Measurements from ENCODE around the gene BAHCC1. TPM values are rescaled to one million over a fixed set of nuclear protein-coding genes. Genes with fewer than 3 reads are reported as not detected.

The BAHCC1 gene
- total and polyA plus RNA-seq, 2 donors (not counting 3 experiments of a cell fraction or from before 2014, with no cell fraction given): 4.7 to 11.6 TPM

GRCh38 chr17:81437191-81437651 is 42.0 kb downstream of the BAHCC1 start:
- H3K36me3 ChIP-seq (ENCODE audit: control insufficient read depth in 2 of 2, extremely low read depth in 1 of 2, insufficient read depth in 2 of 2, low read length in 2 of 2): no peaks in the 10 kb centered on the region
- FAIRE-seq (no peak), DNase-seq (ENCODE audit: low read depth, low spot score) (no peak)
- intact Hi-C loops (cut with micrococcal nuclease): no loop called here
- H3K9me1 ChIP-seq (replicated peaks; ENCODE audit: control insufficient read depth, extremely low read depth, insufficient read depth, low read length): no peaks in the 10 kb centered on the region
- H3K9me3 ChIP-seq (replicated peaks; ENCODE audit: control insufficient read depth, insufficient read depth, low read length): no peaks in the 10 kb centered on the region
- ChIA-PET CTCF (interaction anchor here (1.0 kb wide), 1 partner anchor 19 kb away, joined by 5 read pairs; no protein-coding TSS in a partner anchor), POLR2A (no interaction called here)
- H3K79me2 ChIP-seq (ENCODE audit: control insufficient read depth, insufficient read depth, low read length): no peaks in the 10 kb centered on the region
- no peak overlapping the region for H3K9ac ChIP-seq (replicated peaks; ENCODE audit: extremely low read depth, insufficient read depth, low read length)
- H3K27me3 ChIP-seq (ENCODE audit: control insufficient read depth in 2 of 2, insufficient read depth in 2 of 2, low read length in 2 of 2): no peaks in the 10 kb centered on the region
- no peaks in the 10 kb centered on the region for H3K4me1 ChIP-seq (ENCODE audit: control insufficient read depth, extremely low read depth, insufficient read depth, low read length)
- no peaks in the 10 kb centered on the region for H4K20me1 ChIP-seq (replicated peaks; ENCODE audit: control insufficient read depth, extremely low read depth, insufficient read depth, low read length)
- no peak overlapping the region for H3K27ac ChIP-seq (ENCODE audit: insufficient read depth, low read depth, low read length)
- BruUV-seq (replicated peaks): no TSS peak
- no peak overlapping the region for H3K4me3 ChIP-seq (replicated peaks in 1 of 3; ENCODE audit: insufficient read depth in 1 of 3, low read depth in 1 of 3, low read length in 3 of 3)
- dilution Hi-C loops (cut with MboI; ENCODE audit: extremely low pct_ligation_motif_present, low sequenced_read_pairs): no loop called here
- no peak overlapping the region for H3K4me2 ChIP-seq (ENCODE audit: insufficient read depth, low read length)
- no peak overlapping the region for H2AFZ ChIP-seq (ENCODE audit: low read depth, low read length)
- no peak for TF ChIP-seq GATA2 (IDR thresholded peaks at IDR 0.05; ENCODE audit: insufficient read depth, insufficient read length, low read depth, low read length)
- no peak for TF ChIP-seq JUN (IDR thresholded peaks at IDR 0.05; ENCODE audit: borderline replicate concordance, insufficient read depth, insufficient read length, low read depth)
- no peak for TF ChIP-seq EZH2 (IDR thresholded peaks at IDR 0.05; ENCODE audit: borderline replicate concordance, low read depth, low read length, severe bottlenecking)
- TF ChIP-seq POLR2A (IDR thresholded peaks at IDR 0.05; ENCODE audit: low read depth, low read length): no peak
- no peak for TF ChIP-seq MYC (IDR thresholded peaks at IDR 0.05; ENCODE audit: low read depth, low read length)
- TF ChIP-seq POLR2AphosphoS5 (IDR thresholded peaks at IDR 0.05; ENCODE audit: insufficient read depth, low read depth, low read length): no peak
- TF ChIP-seq, protein P1, sequence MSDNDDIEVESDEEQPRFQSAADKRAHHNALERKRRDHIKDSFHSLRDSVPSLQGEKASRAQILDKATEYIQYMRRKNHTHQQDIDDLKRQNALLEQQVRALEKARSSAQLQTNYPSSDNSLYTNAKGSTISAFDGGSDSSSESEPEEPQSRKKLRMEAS (IDR thresholded peaks at IDR 0.05; ENCODE audit: insufficient read depth, insufficient read length): no peak
- no peak for TF ChIP-seq CTCF (IDR thresholded peaks at IDR 0.05; ENCODE audit: extremely low read depth in 1 of 2, insufficient read depth in 1 of 2, low read depth in 1 of 2, low read length in 2 of 2)
- no peak for TF ChIP-seq FOS (IDR thresholded peaks at IDR 0.05; ENCODE audit: borderline replicate concordance, insufficient read depth, low read length)

Data from endothelial cell of umbilical vein (primary cell).